Liver (tissue), 3 donors: ENCODE measurements around the gene MYO7B.

Source experiments
- RAD21 ChIP-seq, 2 donors: IDR thresholded peaks; 2 replicates each; pipeline ENCODE4 v1.6.1; 2016; ENCODE audit warnings: antibody characterized with exemption in 2 of 2, mild to moderate bottlenecking in 2 of 2
- TAF1 ChIP-seq: conservative IDR thresholded peaks from 2 replicates; pipeline ENCODE4 v1.6.1; 2016; ENCODE audit warnings: antibody characterized with exemption, mild to moderate bottlenecking
- TF ChIP-seq, protein P1 (sequence below): fragments of 150-350 bp; IDR thresholded peaks from 2 replicates; pipeline ENCODE4 v1.5.1; 2017; ENCODE audit warnings: improper control_type of control experiment, low read depth, low read length; ENCODE audit not compliant: missing input control
- TF ChIP-seq, protein P2 (sequence below): IDR thresholded peaks from 2 replicates; pipeline ENCODE4 v1.6.1; 2016; ENCODE audit warnings: antibody characterized with exemption
- donor health status: healthy.
- donor health status: healthy.

DNA sequence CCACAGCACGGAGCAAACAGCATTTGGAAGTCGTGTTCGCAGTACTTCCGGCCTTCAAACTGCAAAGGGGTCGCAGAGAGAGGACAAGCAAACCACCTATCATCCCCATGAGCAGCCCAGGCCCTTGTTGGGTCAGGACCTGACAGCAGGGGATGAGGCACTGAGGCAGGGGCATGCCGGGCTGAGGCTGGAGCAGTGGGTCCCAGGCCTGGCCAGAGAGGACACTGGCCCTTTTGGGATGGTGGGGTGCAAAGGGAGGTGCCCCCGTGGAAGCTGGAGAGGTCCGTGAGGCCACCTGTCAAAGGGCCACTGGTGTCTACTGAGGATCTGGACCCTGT, 119.3 kb downstream of the MYO7B start:
- TF ChIP-seq, protein P1, sequence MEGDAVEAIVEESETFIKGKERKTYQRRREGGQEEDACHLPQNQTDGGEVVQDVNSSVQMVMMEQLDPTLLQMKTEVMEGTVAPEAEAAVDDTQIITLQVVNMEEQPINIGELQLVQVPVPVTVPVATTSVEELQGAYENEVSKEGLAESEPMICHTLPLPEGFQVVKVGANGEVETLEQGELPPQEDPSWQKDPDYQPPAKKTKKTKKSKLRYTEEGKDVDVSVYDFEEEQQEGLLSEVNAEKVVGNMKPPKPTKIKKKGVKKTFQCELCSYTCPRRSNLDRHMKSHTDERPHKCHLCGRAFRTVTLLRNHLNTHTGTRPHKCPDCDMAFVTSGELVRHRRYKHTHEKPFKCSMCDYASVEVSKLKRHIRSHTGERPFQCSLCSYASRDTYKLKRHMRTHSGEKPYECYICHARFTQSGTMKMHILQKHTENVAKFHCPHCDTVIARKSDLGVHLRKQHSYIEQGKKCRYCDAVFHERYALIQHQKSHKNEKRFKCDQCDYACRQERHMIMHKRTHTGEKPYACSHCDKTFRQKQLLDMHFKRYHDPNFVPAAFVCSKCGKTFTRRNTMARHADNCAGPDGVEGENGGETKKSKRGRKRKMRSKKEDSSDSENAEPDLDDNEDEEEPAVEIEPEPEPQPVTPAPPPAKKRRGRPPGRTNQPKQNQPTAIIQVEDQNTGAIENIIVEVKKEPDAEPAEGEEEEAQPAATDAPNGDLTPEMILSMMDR, result no peak
- TF ChIP-seq, protein P2, sequence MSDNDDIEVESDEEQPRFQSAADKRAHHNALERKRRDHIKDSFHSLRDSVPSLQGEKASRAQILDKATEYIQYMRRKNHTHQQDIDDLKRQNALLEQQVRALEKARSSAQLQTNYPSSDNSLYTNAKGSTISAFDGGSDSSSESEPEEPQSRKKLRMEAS, result no peak
- no peak for TF ChIP-seq TAF1
- no peak for TF ChIP-seq RAD21 (IDR thresholded peaks at IDR 0.05)
